PC-3 (cell line): ENCODE measurements around the gene REV1. TPM values are rescaled to one million over a fixed set of nuclear protein-coding genes. Genes with fewer than 3 reads are reported as not detected.

Source experiments
- ATAC-seq: fragments of 200-7000 bp; cut with Tn5 transposase; 2 replicates; pipeline ENCODE4 v1.9.1; 2020; ENCODE audit warnings: mild to moderate bottlenecking, moderate library complexity
- Bru-seq: library from RNA; stranded (reverse); fragments of 400-500 nt; gene quantifications from one replicate; lab custom pipeline; 2021; lab: Mats Ljungman, UMichigan
- BruChase-seq, 2 experiments: library from RNA; stranded (reverse); fragments of 400-500 nt; gene quantifications; one replicate each; lab custom pipeline; 2021; lab: Mats Ljungman, UMichigan
- BruUV-seq: library from RNA; stranded (reverse); fragments of 400-500 nt; replicated peaks from 2 replicates; lab custom pipeline; 2021; lab: Mats Ljungman, UMichigan
- CTCF ChIA-PET: fragments of 300-600 bp; sonication (Branson Sonifier 250); formaldehyde crosslinking; loops from one replicate; lab custom pipeline; 2022; ENCODE audit warnings: antibody characterized with exemption; lab: Charles Lee
- POLR2A ChIA-PET: fragments of 300-600 bp; sonication (Branson Sonifier 250); formaldehyde crosslinking; loops from one replicate; lab custom pipeline; 2022; ENCODE audit warnings: antibody characterized with exemption; ENCODE audit not compliant: unreplicated experiment; lab: Charles Lee
- DNase-seq: peaks from one replicate; pipeline ENCODE4 v3.0.0-alpha.2; 2015
- H2AFZ ChIP-seq: fragments of 300-600 bp; sonication (generic); 2 replicates; pipeline ENCODE4 v1.6.0; 2016; ENCODE audit warnings: antibody characterized with exemption, low read length
- H3F3A ChIP-seq: fragments of 300-600 bp; sonication (generic); one replicate; pipeline ENCODE4 v1.6.0; 2017; ENCODE audit warnings: antibody characterized with exemption, low read length, control low read depth, mild to moderate bottlenecking; ENCODE audit not compliant: unreplicated experiment
- H3K27ac ChIP-seq: fragments of 300-600 bp; sonication (generic); 2 replicates; pipeline ENCODE4 v1.5.1; 2016; ENCODE audit warnings: mild to moderate bottlenecking, low read length
- H3K27me3 ChIP-seq: fragments of 300-600 bp; sonication (generic); 2 replicates; pipeline ENCODE4 v1.6.1; 2016; ENCODE audit warnings: low read length, mixed read lengths
- H3K36me3 ChIP-seq: fragments of 300-600 bp; sonication (generic); 2 replicates; pipeline ENCODE4 v1.6.1; 2016; ENCODE audit warnings: low read depth, mixed run types, low read length, mixed read lengths
- H3K4me1 ChIP-seq: fragments of 300-600 bp; sonication (generic); 2 replicates; pipeline ENCODE4 v1.5.1; 2016; ENCODE audit warnings: low read length; ENCODE audit not compliant: insufficient read depth
- H3K4me2 ChIP-seq: fragments of 300-600 bp; sonication (generic); 2 replicates; pipeline ENCODE4 v1.6.0; 2016; ENCODE audit warnings: low read length
- H3K4me3 ChIP-seq: fragments of 300-600 bp; sonication (generic); 2 replicates; pipeline ENCODE4 v1.5.1; 2016; ENCODE audit warnings: mild to moderate bottlenecking, low read length, mixed read lengths
- H3K79me2 ChIP-seq: fragments of 300-600 bp; sonication (generic); 2 replicates; pipeline ENCODE4 v1.6.1; 2017; ENCODE audit warnings: low read length, mixed read lengths
- H3K9ac ChIP-seq: fragments of 300-600 bp; sonication (generic); 2 replicates; pipeline ENCODE4 v1.6.0; 2016; ENCODE audit warnings: mild to moderate bottlenecking, low read length
- H3K9me2 ChIP-seq: fragments of 300-600 bp; sonication (generic); replicated peaks from 2 replicates; pipeline ENCODE4 v1.6.1; 2016; ENCODE audit warnings: mixed run types, low read length, mixed read lengths
- H3K9me3 ChIP-seq: fragments of 300-600 bp; sonication (generic); 2 replicates; pipeline ENCODE4 v1.6.1; 2016; ENCODE audit warnings: low read length, mixed read lengths
- H4K20me1 ChIP-seq: fragments of 300-600 bp; sonication (generic); 2 replicates; pipeline ENCODE4 v1.6.1; 2016; ENCODE audit warnings: low read length, mixed read lengths
- CTCF ChIP-seq: fragments of 300-600 bp; sonication (generic); conservative IDR thresholded peaks from 2 replicates; pipeline ENCODE4 v1.5.1; 2017; ENCODE audit warnings: antibody characterized with exemption, low read depth, mild to moderate bottlenecking, low read length
- EZH2 ChIP-seq: fragments of 300-600 bp; sonication (generic); IDR thresholded peaks from one replicate; pipeline ENCODE4 v1.6.1; 2017; ENCODE audit warnings: antibody characterized with exemption, mild to moderate bottlenecking, low read length; ENCODE audit not compliant: unreplicated experiment
- EZH2phosphoT487 ChIP-seq: fragments of 300-600 bp; sonication (generic); IDR thresholded peaks from 2 replicates; pipeline ENCODE4 v1.6.1; 2018; ENCODE audit warnings: mild to moderate bottlenecking, antibody characterized with exemption, low read length, borderline replicate concordance
- intact Hi-C: fragments of 100-400 bp; cut with micrococcal nuclease; formaldehyde crosslinking; loops from 2 replicates; pipeline ENCODE4 v1.9.0; 2023
- long read RNA-seq: library from polyadenylated mRNA; unstranded; transcript quantifications from one replicate; pipeline ENCODE4 v2.0.0, GENCODE V29; 2021; ENCODE audit not compliant: unreplicated experiment
- total RNA-seq: library from RNA; depleted of rRNA; stranded (reverse); fragments of >200 nt; gene quantifications from 2 replicates; pipeline ENCODE4 v1.2.3, GENCODE V29; 2014; rRNA removed

The REV1 gene
- total RNA-seq (17.9 and 29.0 TPM in 2 replicates), Bru-seq, nascent RNA (percentile 89 among the genes with signal in this experiment), BruChase-seq, experiment 1, labeled RNA remaining after a 6-hour chase (percentile 77 among the genes with signal in this experiment), BruChase-seq, experiment 2, labeled RNA remaining after a 2-hour chase (percentile 89 among the genes with signal in this experiment)
- long read RNA-seq, full-length matches to known transcripts: 13 of 125 reads
- long read RNA-seq, partial matches to known transcripts: 72 of 125 reads
- long read RNA-seq, other reads (novel, unspliced or antisense): 40 of 125 reads

- intact Hi-C loops: loop anchor here (1.0 to 10.0 kb wide), 4 partner anchors 15 to 405 kb away; partner anchors contain the start of gene TXNDC9
- Histone ChIP-seq H3K9ac (peak within 1 kb of the TSS; percentile 83), H3K79me2 (peaks cover 43% of the 10 kb centered on the region), H3K4me2 (peak within 1 kb of the TSS; percentile 95), H4K20me1 (no peaks in the 10 kb centered on the region), H3K4me3 (peak within 1 kb of the TSS; percentile 86), H3K36me3 (no peaks in the 10 kb centered on the region), H3K27ac (peak within 1 kb of the TSS; percentile 66), H3K27me3 (no peaks in the 10 kb centered on the region), H2AFZ (peak within 1 kb of the TSS; percentile 85), H3K9me2 (no peaks in the 10 kb centered on the region), H3K4me1 (peaks cover 14% of the 10 kb centered on the region), H3K9me3 (no peaks in the 10 kb centered on the region), H3F3A (no peaks in the 10 kb centered on the region)
- ChIA-PET CTCF (no interaction called here), POLR2A (interaction anchor here (0.6 kb wide), 1 partner anchor 125 kb away, joined by 3 read pairs; no protein-coding TSS in a partner anchor)
- TF ChIP-seq CTCF (peak; percentile 77), EZH2phosphoT487 (0 out of 2 replicates have a peak, but pooled peaks have one; percentile 65), EZH2 (no peak)
- ATAC-seq (peak; percentile 71), DNase-seq (peak; percentile 94)
- no TSS peak for BruUV-seq
Measured at GRCh38 chr2:99489761-99490622, at the start of gene REV1. Gene REV1 (minus strand): TSS chr2:99490017. CDS start chr2:99464975, 25,042 bp downstream.

- Histone ChIP-seq H3F3A (no peaks in the 10 kb centered on the region), H3K9me2 (no peaks in the 10 kb centered on the region), H4K20me1 (no peaks in the 10 kb centered on the region), H3K27ac (no peak overlapping the region), H3K4me2 (no peak overlapping the region), H3K4me3 (no peak overlapping the region), H3K27me3 (peaks cover 16% of the 10 kb centered on the region), H3K9me3 (no peaks in the 10 kb centered on the region), H3K79me2 (no peaks in the 10 kb centered on the region), H2AFZ (no peak overlapping the region), H3K9ac (no peak overlapping the region), H3K4me1 (no peaks in the 10 kb centered on the region), H3K36me3 (no peaks in the 10 kb centered on the region)
- no peak for TF ChIP-seq CTCF
- no peak for TF ChIP-seq EZH2phosphoT487
- no peak for TF ChIP-seq EZH2
- POLR2A ChIA-PET: no interaction called here
- no peak for ATAC-seq
- BruUV-seq: no TSS peak
- intact Hi-C loops: no loop called here
- DNase-seq: no peak
- CTCF ChIA-PET: no interaction called here
Measured at GRCh38 chr2:99537910-99538485, 48.2 kb upstream of the REV1 start.
